Measurements from ENCODE around the gene GNAQ. TPM values are rescaled to one million over a fixed set of nuclear protein-coding genes. Genes with fewer than 3 reads are reported as not detected.
A peak's percentile ranks its signal among the peaks of the same experiment; 100 is the strongest.

Gene GNAQ
- total and polyA plus RNA-seq, 5 donors from 2014 or later = 8.5 to 79.4 (median 17.4) TPM

DNA sequence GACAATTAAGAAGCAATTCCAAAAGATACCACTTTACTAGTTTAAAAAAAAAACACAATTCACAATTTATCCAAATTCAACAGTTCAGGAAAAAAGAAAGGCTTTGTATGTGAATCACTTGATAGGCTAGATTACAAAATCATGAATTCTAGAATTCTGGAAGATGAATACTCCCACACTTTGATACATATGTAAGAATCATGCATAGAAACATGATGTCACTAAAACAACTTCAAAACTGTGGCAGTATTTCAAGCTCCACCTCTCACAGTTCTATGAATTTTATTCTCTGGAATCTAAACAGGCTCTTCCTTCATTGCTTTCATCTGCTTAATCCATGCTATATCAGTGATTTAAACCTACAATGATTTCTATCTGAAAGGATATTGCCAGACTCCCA is 51.0 kb downstream of the GNAQ start:
- peaks cover 52 to 82% (median 65%) of the 10 kb centered on the region in 4 donors for H3K4me1 Mint-ChIP-seq
- Histone ChIP-seq H3K4me3 (ENCODE audit: low read depth, low read length) (peak overlapping the region; percentile 45), H3K27ac (ENCODE audit: insufficient read depth, low read length, poor library complexity, severe bottlenecking) (no peak overlapping the region), H3K36me3 (ENCODE audit: control insufficient read depth, insufficient read depth, low read length) (no peaks in the 10 kb centered on the region), H3K4me1 (ENCODE audit: control insufficient read depth, insufficient read depth, low read length, poor library complexity, severe bottlenecking) (peaks cover 46% of the 10 kb centered on the region), H3K9me3 (ENCODE audit: control insufficient read depth in 2 of 2, low read length in 2 of 2) (no peaks in the 10 kb centered on the region), H3K27me3 (ENCODE audit: control insufficient read depth, insufficient read depth, low read length) (no peaks in the 10 kb centered on the region)
- peaks cover 7% of the 10 kb centered on the region for H3K36me3 Mint-ChIP-seq
- DNase-seq (no peak), ATAC-seq (ENCODE audit: low read depth in 2 of 2) (no peak)
- peak overlapping the region in 1 of 4 donors; percentile 25 for H3K4me3 Mint-ChIP-seq
- H3K9me3 Mint-ChIP-seq = no peaks in the 10 kb centered on the region
- H3K27me3 Mint-ChIP-seq = no peaks in the 10 kb centered on the region
- H3K27ac Mint-ChIP-seq = peak overlapping the region in 1 of 3 donors; percentile 81

DNA sequence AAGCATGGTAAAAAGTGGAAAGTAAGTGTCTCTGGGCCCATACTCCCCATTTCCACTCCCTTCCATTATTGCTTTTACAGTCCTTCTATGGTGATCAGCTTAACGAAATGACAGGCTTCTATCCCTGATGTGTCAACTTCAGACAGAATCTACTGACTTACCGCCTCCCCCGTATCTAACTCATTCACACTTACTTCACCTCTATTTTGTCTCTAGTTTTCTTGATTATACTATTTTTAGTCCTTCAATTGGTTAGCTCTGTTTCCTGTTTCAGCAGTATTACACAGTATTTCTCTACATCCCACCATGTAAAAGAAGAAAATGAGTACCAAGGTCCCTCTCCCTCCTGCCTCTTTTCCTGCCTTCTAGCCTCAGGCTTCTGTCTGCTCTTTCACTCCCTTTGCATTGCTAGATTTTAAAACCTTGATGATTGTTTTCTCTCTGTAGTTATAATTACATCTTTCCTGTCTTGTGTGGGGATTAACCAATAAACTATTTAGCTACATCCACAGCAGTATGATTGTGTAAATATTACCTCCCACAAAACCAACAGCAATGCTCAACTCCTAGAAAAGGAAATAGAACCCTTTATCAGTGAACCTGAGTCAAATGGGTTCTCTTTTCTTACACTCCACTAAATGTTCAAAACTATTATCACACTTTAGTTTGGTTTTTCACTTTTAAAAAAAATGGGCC is 53.4 kb downstream of the GNAQ start:
- H3K4me1 ChIP-seq (ENCODE audit: control insufficient read depth, insufficient read depth, low read length, poor library complexity, severe bottlenecking) = peaks cover 46% of the 10 kb centered on the region
- no peaks in the 10 kb centered on the region for H3K36me3 ChIP-seq (ENCODE audit: control insufficient read depth, insufficient read depth, low read length)
- peak overlapping the region; percentile 7 to 56 (median 18) for H3K4me3 Mint-ChIP-seq
- H3K27me3 ChIP-seq (ENCODE audit: control insufficient read depth, insufficient read depth, low read length) = no peaks in the 10 kb centered on the region
- H3K4me1 Mint-ChIP-seq = peaks cover 43 to 77% (median 60%) of the 10 kb centered on the region in 4 donors
- H3K4me3 ChIP-seq (ENCODE audit: low read depth, low read length) = peak overlapping the region; percentile 56
- H3K27me3 Mint-ChIP-seq = no peaks in the 10 kb centered on the region
- peak in 1 of 3 donors; percentile 46 for DNase-seq
- no peaks in the 10 kb centered on the region for H3K9me3 Mint-ChIP-seq
- H3K27ac ChIP-seq (ENCODE audit: insufficient read depth, low read length, poor library complexity, severe bottlenecking) = peak overlapping the region; percentile 52
- peak overlapping the region; percentile 33 to 76 (median 67) for H3K27ac Mint-ChIP-seq
- ATAC-seq (ENCODE audit: low read depth in 2 of 2) = peak; percentile 11 to 41
- no peaks in the 10 kb centered on the region for H3K9me3 ChIP-seq (ENCODE audit: control insufficient read depth in 2 of 2, low read length in 2 of 2)
- peaks cover 7% of the 10 kb centered on the region for H3K36me3 Mint-ChIP-seq

- peak; percentile 21 to 72 (median 46) for DNase-seq
- peak overlapping the region; percentile 7 to 56 (median 46) for H3K4me3 Mint-ChIP-seq
- H3K27ac Mint-ChIP-seq = peak overlapping the region; percentile 33 to 94 (median 67)
- Histone ChIP-seq H3K36me3 (ENCODE audit: control insufficient read depth, insufficient read depth, low read length) (no peaks in the 10 kb centered on the region), H3K27me3 (ENCODE audit: control insufficient read depth, insufficient read depth, low read length) (no peaks in the 10 kb centered on the region), H3K4me1 (ENCODE audit: control insufficient read depth, insufficient read depth, low read length, poor library complexity, severe bottlenecking) (peaks cover 37% of the 10 kb centered on the region), H3K4me3 (ENCODE audit: low read depth, low read length) (peak overlapping the region; percentile 56), H3K9me3 (ENCODE audit: control insufficient read depth in 2 of 2, low read length in 2 of 2) (no peaks in the 10 kb centered on the region), H3K27ac (ENCODE audit: insufficient read depth, low read length, poor library complexity, severe bottlenecking) (peak overlapping the region; percentile 52)
- H3K27me3 Mint-ChIP-seq = no peaks in the 10 kb centered on the region
- H3K36me3 Mint-ChIP-seq = peaks cover 7% of the 10 kb centered on the region
- ATAC-seq (ENCODE audit: low read depth in 2 of 2) = peak; percentile 25 to 26
- no peaks in the 10 kb centered on the region for H3K9me3 Mint-ChIP-seq
- H3K4me1 Mint-ChIP-seq = peaks cover 36 to 73% (median 51%) of the 10 kb centered on the region in 4 donors
These were observed 54.4 kb downstream of the GNAQ start for GRCh38 chr9:77977210-77977611.

DNA sequence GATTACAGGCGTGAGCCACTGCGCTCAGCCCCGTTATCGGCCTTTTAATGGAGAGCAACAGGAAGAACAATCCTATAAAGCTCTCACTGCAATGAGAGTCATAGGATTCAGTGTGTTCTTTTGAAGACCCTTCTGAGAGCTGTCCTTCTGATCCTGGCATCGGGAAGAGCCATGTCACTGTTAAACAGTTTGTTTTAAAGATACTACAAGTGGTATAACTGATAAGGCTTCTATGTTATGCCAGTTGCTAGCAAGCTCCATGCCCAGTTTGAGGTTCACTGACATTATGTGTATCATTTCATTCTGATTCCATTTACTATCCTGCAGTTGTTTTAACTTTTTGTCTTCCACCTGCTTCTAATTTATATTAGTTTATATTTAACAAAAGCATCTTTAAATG is 55.8 kb downstream of the GNAQ start:
- Histone ChIP-seq H3K36me3 (ENCODE audit: control insufficient read depth, insufficient read depth, low read length) (no peaks in the 10 kb centered on the region), H3K4me1 (ENCODE audit: control insufficient read depth, insufficient read depth, low read length, poor library complexity, severe bottlenecking) (peaks cover 23% of the 10 kb centered on the region), H3K27me3 (ENCODE audit: control insufficient read depth, insufficient read depth, low read length) (no peaks in the 10 kb centered on the region), H3K27ac (ENCODE audit: insufficient read depth, low read length, poor library complexity, severe bottlenecking) (no peak overlapping the region), H3K4me3 (ENCODE audit: low read depth, low read length) (no peak overlapping the region), H3K9me3 (ENCODE audit: control insufficient read depth in 2 of 2, low read length in 2 of 2) (no peaks in the 10 kb centered on the region)
- no peaks in the 10 kb centered on the region for H3K27me3 Mint-ChIP-seq
- no peak for DNase-seq
- H3K36me3 Mint-ChIP-seq = peaks cover 18% of the 10 kb centered on the region
- peaks cover 31 to 69% (median 46%) of the 10 kb centered on the region in 4 donors for H3K4me1 Mint-ChIP-seq
- H3K4me3 Mint-ChIP-seq = no peak overlapping the region
- no peak overlapping the region for H3K27ac Mint-ChIP-seq
- H3K9me3 Mint-ChIP-seq = no peaks in the 10 kb centered on the region
- no peak for ATAC-seq (ENCODE audit: low read depth in 2 of 2)

DNA sequence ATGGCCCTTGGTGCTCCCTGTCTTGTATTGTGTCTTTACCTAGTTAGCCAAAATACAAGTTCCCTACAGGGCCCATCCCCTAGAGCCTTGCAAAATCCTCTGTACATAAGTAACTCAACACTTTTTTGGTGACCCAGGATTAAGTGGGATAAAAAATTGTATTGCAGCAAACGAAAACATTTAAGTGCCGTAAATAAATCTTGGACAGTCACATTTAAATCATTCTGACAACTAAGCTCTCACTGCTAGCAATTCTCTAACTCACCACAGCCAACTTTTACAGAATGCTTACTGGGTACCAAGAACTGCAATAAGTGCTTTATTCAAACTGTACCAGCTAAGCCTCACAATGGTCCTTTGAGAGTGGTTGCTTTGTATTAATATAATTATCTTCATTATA is 56.6 kb downstream of the GNAQ start:
- Histone ChIP-seq H3K36me3 (ENCODE audit: control insufficient read depth, insufficient read depth, low read length) (no peaks in the 10 kb centered on the region), H3K4me3 (ENCODE audit: low read depth, low read length) (no peak overlapping the region), H3K27me3 (ENCODE audit: control insufficient read depth, insufficient read depth, low read length) (no peaks in the 10 kb centered on the region), H3K4me1 (ENCODE audit: control insufficient read depth, insufficient read depth, low read length, poor library complexity, severe bottlenecking) (peaks cover 23% of the 10 kb centered on the region), H3K9me3 (ENCODE audit: control insufficient read depth in 2 of 2, low read length in 2 of 2) (no peaks in the 10 kb centered on the region), H3K27ac (ENCODE audit: insufficient read depth, low read length, poor library complexity, severe bottlenecking) (no peak overlapping the region)
- peaks cover 32 to 69% (median 47%) of the 10 kb centered on the region in 4 donors for H3K4me1 Mint-ChIP-seq
- ATAC-seq (ENCODE audit: low read depth in 2 of 2) (no peak), DNase-seq (no peak)
- H3K9me3 Mint-ChIP-seq = no peaks in the 10 kb centered on the region
- H3K27me3 Mint-ChIP-seq = no peaks in the 10 kb centered on the region
- H3K27ac Mint-ChIP-seq = peak overlapping the region in 1 of 3 donors; percentile 37
- H3K36me3 Mint-ChIP-seq = peaks cover 24% of the 10 kb centered on the region
- H3K4me3 Mint-ChIP-seq = no peak overlapping the region

- Histone ChIP-seq H3K4me1 (ENCODE audit: control insufficient read depth, insufficient read depth, low read length, poor library complexity, severe bottlenecking) (peaks cover 23% of the 10 kb centered on the region), H3K36me3 (ENCODE audit: control insufficient read depth, insufficient read depth, low read length) (no peaks in the 10 kb centered on the region), H3K9me3 (ENCODE audit: control insufficient read depth in 2 of 2, low read length in 2 of 2) (no peaks in the 10 kb centered on the region), H3K4me3 (ENCODE audit: low read depth, low read length) (no peak overlapping the region), H3K27me3 (ENCODE audit: control insufficient read depth, insufficient read depth, low read length) (no peaks in the 10 kb centered on the region), H3K27ac (ENCODE audit: insufficient read depth, low read length, poor library complexity, severe bottlenecking) (no peak overlapping the region)
- Mint-ChIP-seq H3K4me3 (no peak overlapping the region), H3K27me3 (no peaks in the 10 kb centered on the region), H3K36me3 (peaks cover 20% of the 10 kb centered on the region), H3K9me3 (no peaks in the 10 kb centered on the region), H3K27ac (peak overlapping the region in 2 of 3 donors; percentile 33 to 44), H3K4me1 (peaks cover 29 to 68% (median 44%) of the 10 kb centered on the region in 4 donors)
- DNase-seq (no peak), ATAC-seq (ENCODE audit: low read depth in 2 of 2) (no peak)
These were observed 57.2 kb downstream of the GNAQ start for GRCh38 chr9:77974434-77974833.

GRCh38 chr9:77969083-77969482 is 62.5 kb downstream of the GNAQ start:
- no peaks in the 10 kb centered on the region for H3K9me3 ChIP-seq (ENCODE audit: control insufficient read depth in 2 of 2, low read length in 2 of 2)
- no peaks in the 10 kb centered on the region for H3K27me3 Mint-ChIP-seq
- no peaks in the 10 kb centered on the region for H3K27me3 ChIP-seq (ENCODE audit: control insufficient read depth, insufficient read depth, low read length)
- H3K27ac Mint-ChIP-seq = no peak overlapping the region
- H3K9me3 Mint-ChIP-seq = no peaks in the 10 kb centered on the region
- DNase-seq (no peak), ATAC-seq (ENCODE audit: low read depth in 2 of 2) (no peak)
- peaks cover 7% of the 10 kb centered on the region for H3K36me3 ChIP-seq (ENCODE audit: control insufficient read depth, insufficient read depth, low read length)
- H3K4me3 ChIP-seq (ENCODE audit: low read depth, low read length) = no peak overlapping the region
- peaks cover 34 to 76% (median 51%) of the 10 kb centered on the region in 4 donors for H3K4me1 Mint-ChIP-seq
- H3K36me3 Mint-ChIP-seq = peaks cover 26% of the 10 kb centered on the region
- H3K27ac ChIP-seq (ENCODE audit: insufficient read depth, low read length, poor library complexity, severe bottlenecking) = no peak overlapping the region
- no peak overlapping the region for H3K4me3 Mint-ChIP-seq
- peaks cover 8% of the 10 kb centered on the region for H3K4me1 ChIP-seq (ENCODE audit: control insufficient read depth, insufficient read depth, low read length, poor library complexity, severe bottlenecking)

GRCh38 chr9:77968506-77968905 is 63.1 kb downstream of the GNAQ start:
- H3K4me1 ChIP-seq (ENCODE audit: control insufficient read depth, insufficient read depth, low read length, poor library complexity, severe bottlenecking) = peaks cover 8% of the 10 kb centered on the region
- H3K27me3 Mint-ChIP-seq = no peaks in the 10 kb centered on the region
- H3K27ac ChIP-seq (ENCODE audit: insufficient read depth, low read length, poor library complexity, severe bottlenecking) = no peak overlapping the region
- H3K4me3 Mint-ChIP-seq = no peak overlapping the region
- peaks cover 34 to 76% (median 52%) of the 10 kb centered on the region in 4 donors for H3K4me1 Mint-ChIP-seq
- no peaks in the 10 kb centered on the region for H3K9me3 ChIP-seq (ENCODE audit: control insufficient read depth in 2 of 2, low read length in 2 of 2)
- no peak overlapping the region for H3K4me3 ChIP-seq (ENCODE audit: low read depth, low read length)
- H3K36me3 Mint-ChIP-seq = peaks cover 26% of the 10 kb centered on the region
- H3K36me3 ChIP-seq (ENCODE audit: control insufficient read depth, insufficient read depth, low read length) = peaks cover 7% of the 10 kb centered on the region
- H3K9me3 Mint-ChIP-seq = no peaks in the 10 kb centered on the region
- H3K27me3 ChIP-seq (ENCODE audit: control insufficient read depth, insufficient read depth, low read length) = no peaks in the 10 kb centered on the region
- no peak for DNase-seq
- ATAC-seq (ENCODE audit: low read depth in 2 of 2) = no peak
- no peak overlapping the region for H3K27ac Mint-ChIP-seq

Data from CD4-positive, CD25-positive, alpha-beta regulatory T cell (primary cell).